Measurements from ENCODE around the gene OCA2.

Gene OCA2

DNA sequence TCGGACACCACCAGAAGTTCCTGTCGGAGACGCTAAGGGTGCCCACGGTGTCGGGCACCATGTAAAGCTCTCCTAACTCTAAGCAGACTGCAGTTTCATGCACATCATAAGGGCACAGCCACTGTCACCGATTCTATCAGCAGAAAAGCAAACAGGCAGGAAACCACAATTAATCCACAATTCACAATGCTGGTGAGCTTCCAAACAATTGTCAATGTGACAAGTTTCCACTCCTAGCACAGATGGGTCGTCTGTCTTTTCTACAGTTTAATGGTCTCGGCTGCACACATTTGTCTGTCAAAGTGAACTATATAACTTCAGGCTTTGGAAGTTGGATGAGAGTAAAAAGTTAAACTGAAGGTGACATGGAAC lies 8.8 kb upstream of the OCA2 start:
- Histone ChIP-seq H3K9ac (ENCODE audit: low read length) (no peak overlapping the region), H3K4me2 (ENCODE audit: low read depth, low read length) (no peak overlapping the region)
- TF ChIP-seq EZH2phosphoT487 (IDR thresholded peaks at IDR 0.05; ENCODE audit: low read length) (no peak), EZH2 (optimal IDR thresholded peaks at IDR 0.05; ENCODE audit: low read depth, low read length) (no peak)
- TF ChIP-seq, protein P1, sequence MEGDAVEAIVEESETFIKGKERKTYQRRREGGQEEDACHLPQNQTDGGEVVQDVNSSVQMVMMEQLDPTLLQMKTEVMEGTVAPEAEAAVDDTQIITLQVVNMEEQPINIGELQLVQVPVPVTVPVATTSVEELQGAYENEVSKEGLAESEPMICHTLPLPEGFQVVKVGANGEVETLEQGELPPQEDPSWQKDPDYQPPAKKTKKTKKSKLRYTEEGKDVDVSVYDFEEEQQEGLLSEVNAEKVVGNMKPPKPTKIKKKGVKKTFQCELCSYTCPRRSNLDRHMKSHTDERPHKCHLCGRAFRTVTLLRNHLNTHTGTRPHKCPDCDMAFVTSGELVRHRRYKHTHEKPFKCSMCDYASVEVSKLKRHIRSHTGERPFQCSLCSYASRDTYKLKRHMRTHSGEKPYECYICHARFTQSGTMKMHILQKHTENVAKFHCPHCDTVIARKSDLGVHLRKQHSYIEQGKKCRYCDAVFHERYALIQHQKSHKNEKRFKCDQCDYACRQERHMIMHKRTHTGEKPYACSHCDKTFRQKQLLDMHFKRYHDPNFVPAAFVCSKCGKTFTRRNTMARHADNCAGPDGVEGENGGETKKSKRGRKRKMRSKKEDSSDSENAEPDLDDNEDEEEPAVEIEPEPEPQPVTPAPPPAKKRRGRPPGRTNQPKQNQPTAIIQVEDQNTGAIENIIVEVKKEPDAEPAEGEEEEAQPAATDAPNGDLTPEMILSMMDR (IDR thresholded peaks at IDR 0.05; ENCODE audit: low read length), result no peak

DNA sequence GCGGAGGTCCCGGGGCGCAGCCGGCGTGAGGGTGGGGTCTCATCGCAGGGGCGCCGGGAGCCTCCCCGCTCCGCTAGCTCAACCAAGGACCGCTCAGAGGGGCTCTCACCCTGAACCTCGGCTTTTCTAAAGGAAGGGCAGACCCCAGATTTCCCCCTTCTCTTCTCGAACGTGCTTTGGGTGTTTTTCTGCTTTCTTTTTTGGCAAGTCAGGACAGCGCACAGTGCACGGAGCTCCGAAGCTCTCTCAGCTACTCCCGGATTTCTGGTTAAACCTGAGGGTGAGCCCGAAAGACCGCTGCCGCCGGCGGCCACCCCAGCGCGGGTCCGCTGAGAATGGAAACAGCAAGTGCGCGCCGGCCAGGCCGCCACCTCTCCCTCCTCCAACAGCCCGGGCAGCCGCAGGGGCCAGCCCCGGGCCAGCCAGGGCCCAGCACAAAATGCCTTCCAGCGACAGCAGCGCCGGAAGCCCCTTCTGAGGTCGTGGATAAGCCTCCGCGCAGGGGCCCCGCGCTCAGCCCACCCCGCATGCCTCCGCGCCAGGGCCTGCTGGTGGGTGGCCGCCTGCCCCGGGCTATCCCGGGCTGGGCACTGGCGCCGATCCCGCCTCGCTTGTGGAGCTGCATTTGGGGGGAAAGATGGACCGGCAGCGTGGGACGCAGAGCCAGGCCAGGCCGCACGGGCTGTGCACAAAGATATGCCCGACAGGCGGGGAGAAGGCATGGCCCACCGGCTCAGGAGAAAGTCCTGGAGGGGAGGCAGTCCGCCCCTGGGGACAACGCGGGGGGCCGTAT lies 8.2 kb upstream of the OCA2 start:
- Histone ChIP-seq H3K9ac (ENCODE audit: low read length) (no peak overlapping the region), H3K4me3 (ENCODE audit: low read length) (no peak overlapping the region), H3K27ac (ENCODE audit: low read length) (no peak overlapping the region), H3K27me3 (replicated peaks; ENCODE audit: insufficient read depth, low read length) (no peaks in the 10 kb centered on the region), H2AFZ (ENCODE audit: low read length) (no peak overlapping the region), H3K4me1 (ENCODE audit: low read length) (no peaks in the 10 kb centered on the region), H3F3A (ENCODE audit: insufficient read depth, low read length) (no peaks in the 10 kb centered on the region), H3K79me2 (ENCODE audit: low read length) (no peaks in the 10 kb centered on the region), H4K20me1 (ENCODE audit: insufficient read depth, low read length) (no peaks in the 10 kb centered on the region), H3K9me2 (replicated peaks; ENCODE audit: insufficient read depth, low read length) (no peaks in the 10 kb centered on the region), H3K36me3 (replicated peaks; ENCODE audit: insufficient read depth, low read length) (no peaks in the 10 kb centered on the region; the same call in 1 of the 2 replicates), H3K4me2 (ENCODE audit: low read depth, low read length) (no peak overlapping the region), H3K9me3 (replicated peaks; ENCODE audit: insufficient read depth, low read length) (no peaks in the 10 kb centered on the region)
- no peak for TF ChIP-seq EZH2 (optimal IDR thresholded peaks at IDR 0.05; ENCODE audit: low read depth, low read length)
- TF ChIP-seq, protein P1 (IDR thresholded peaks at IDR 0.05; ENCODE audit: low read length), result no peak
- no peak for TF ChIP-seq EZH2phosphoT487 (IDR thresholded peaks at IDR 0.05; ENCODE audit: low read length)
- DNase-seq, result no peak

More for the DNA sequence above, 8.8 kb upstream of the OCA2 start:
- H3K9me3 ChIP-seq (replicated peaks; ENCODE audit: insufficient read depth, low read length), result no peaks in the 10 kb centered on the region
- H2AFZ ChIP-seq (ENCODE audit: low read length), result no peak overlapping the region
- H3K4me1 ChIP-seq (ENCODE audit: low read length), result no peaks in the 10 kb centered on the region
- no peak for DNase-seq
- H3K4me3 ChIP-seq (ENCODE audit: low read length), result no peak overlapping the region
- no peak overlapping the region for H3K27ac ChIP-seq (ENCODE audit: low read length)
- no peaks in the 10 kb centered on the region for H3K27me3 ChIP-seq (replicated peaks; ENCODE audit: insufficient read depth, low read length)
- no peaks in the 10 kb centered on the region for H3K79me2 ChIP-seq (ENCODE audit: low read length)
- H3F3A ChIP-seq (ENCODE audit: insufficient read depth, low read length), result no peaks in the 10 kb centered on the region
- no peaks in the 10 kb centered on the region; the same call in 1 of the 2 replicates for H3K36me3 ChIP-seq (replicated peaks; ENCODE audit: insufficient read depth, low read length)
- no peaks in the 10 kb centered on the region for H3K9me2 ChIP-seq (replicated peaks; ENCODE audit: insufficient read depth, low read length)
- H4K20me1 ChIP-seq (ENCODE audit: insufficient read depth, low read length), result no peaks in the 10 kb centered on the region

GRCh38 chr15:28106294-28107110 lies 7.4 kb upstream of the OCA2 start:
- Histone ChIP-seq H3K9me2 (replicated peaks; ENCODE audit: insufficient read depth, low read length) (no peaks in the 10 kb centered on the region), H3K4me1 (ENCODE audit: low read length) (no peaks in the 10 kb centered on the region), H3K9ac (ENCODE audit: low read length) (no peak overlapping the region), H3F3A (ENCODE audit: insufficient read depth, low read length) (no peaks in the 10 kb centered on the region), H3K36me3 (replicated peaks; ENCODE audit: insufficient read depth, low read length) (no peaks in the 10 kb centered on the region), H3K27ac (ENCODE audit: low read length) (no peak overlapping the region), H2AFZ (ENCODE audit: low read length) (no peak overlapping the region), H3K79me2 (ENCODE audit: low read length) (no peaks in the 10 kb centered on the region), H3K4me3 (ENCODE audit: low read length) (no peak overlapping the region), H4K20me1 (ENCODE audit: insufficient read depth, low read length) (no peaks in the 10 kb centered on the region), H3K4me2 (ENCODE audit: low read depth, low read length) (no peak overlapping the region), H3K9me3 (replicated peaks; ENCODE audit: insufficient read depth, low read length) (no peaks in the 10 kb centered on the region), H3K27me3 (replicated peaks; ENCODE audit: insufficient read depth, low read length) (no peaks in the 10 kb centered on the region)
- no peak for DNase-seq
- no peak for TF ChIP-seq EZH2phosphoT487 (IDR thresholded peaks at IDR 0.05; ENCODE audit: low read length)
- TF ChIP-seq EZH2 (optimal IDR thresholded peaks at IDR 0.05; ENCODE audit: low read depth, low read length), result no peak
- TF ChIP-seq, protein P1 (IDR thresholded peaks at IDR 0.05; ENCODE audit: low read length), result no peak
